HTR-8/SVneo (cell line): ENCODE measurements around the gene RCOR1.

Experiments used
- DNase-seq: peaks from one replicate; pipeline ENCODE4 v3.0.0; 2011; ENCODE audit warnings: low spot score, mixed read lengths; ENCODE audit not compliant: insufficient read length
- FAIRE-seq: peaks from 2 replicates; lab custom pipeline; 2011; peaks lifted over from hg19 to GRCh38; lab: Jason Lieb, UNC

The RCOR1 gene

GRCh38 chr14:102697501-102697900 is 105.1 kb downstream of the RCOR1 start:
- DNase-seq, result no peak
- FAIRE-seq, result no peak

DNA sequence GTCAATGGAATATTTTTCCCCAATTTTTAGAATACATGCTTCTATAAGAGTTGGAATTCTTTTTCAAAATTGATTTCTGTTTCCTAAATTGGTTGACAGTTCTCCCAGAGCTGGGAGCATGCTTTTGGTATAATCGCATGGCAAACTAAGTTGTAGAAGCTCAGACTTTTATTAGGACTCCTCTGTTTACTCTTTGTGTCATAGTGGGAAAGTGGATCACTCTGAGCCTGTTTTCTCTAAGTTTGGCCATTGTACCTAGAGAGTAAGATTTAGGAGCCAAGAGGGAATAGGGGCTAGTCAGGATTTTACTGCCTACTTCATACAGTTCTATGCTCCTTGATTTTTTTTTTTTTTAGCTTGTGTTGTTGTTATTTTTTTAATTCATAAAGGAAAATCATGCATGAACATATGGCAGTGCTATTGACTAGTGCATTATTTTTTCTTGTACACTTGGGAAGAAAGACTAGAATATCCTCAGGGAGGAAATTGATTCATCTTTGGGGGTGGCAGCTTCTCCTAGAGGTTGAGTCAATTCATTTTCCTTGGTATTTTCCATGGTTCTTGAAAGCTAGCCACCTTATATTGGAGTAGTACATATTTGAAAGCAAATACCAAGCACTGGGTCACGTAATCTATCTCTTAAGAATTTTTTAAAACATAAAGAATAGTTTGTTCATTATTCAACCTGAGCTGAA is 107.1 kb downstream of the RCOR1 start:
- DNase-seq (no peak), FAIRE-seq (no peak)

- no peak for DNase-seq
- FAIRE-seq, result no peak
Observed at GRCh38 chr14:102708494-102708893, 116.0 kb downstream of the RCOR1 start.

DNA sequence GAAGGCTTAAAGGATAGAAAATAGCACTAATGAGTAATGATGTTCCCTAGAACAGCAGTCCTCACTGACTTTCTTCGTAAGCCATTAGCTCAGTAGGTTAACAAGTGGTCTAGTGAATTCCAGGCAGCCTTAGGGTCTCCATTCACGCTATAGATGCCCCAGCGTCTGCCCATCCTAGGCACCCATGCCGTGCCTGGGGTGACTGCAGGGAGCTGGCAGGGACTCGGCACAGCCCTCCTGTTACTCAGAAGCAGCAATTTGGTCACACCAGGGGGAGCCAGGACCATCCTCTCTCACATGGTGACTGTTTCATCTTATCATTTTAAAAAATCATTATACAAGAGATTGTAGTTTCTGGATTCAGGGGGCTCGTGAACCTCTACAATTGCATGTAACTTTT is 118.8 kb downstream of the RCOR1 start:
- FAIRE-seq (no peak), DNase-seq (no peak)

DNA sequence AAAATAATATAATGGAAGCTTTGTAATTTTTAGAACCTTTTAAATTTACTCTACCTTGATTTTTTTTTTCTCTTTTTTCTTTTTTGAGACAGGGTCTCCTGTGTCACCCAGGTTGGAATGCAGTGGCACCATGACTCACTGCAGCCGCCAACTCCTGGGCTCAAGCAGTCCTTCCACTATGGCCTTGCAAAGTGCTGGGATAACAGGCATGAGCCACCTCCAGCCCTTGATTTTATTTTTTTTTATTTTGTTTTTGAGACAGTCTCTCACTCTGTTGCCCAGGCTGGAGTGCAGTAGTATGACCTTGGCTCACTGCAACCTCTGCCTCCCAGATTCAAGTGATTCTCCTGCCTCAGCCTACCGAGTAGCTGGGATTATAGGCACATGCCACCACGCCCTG is 119.5 kb downstream of the RCOR1 start:
- no peak for DNase-seq

GRCh38 chr14:102717276-102717675 is 124.8 kb downstream of the RCOR1 start:
- no peak for DNase-seq

More for the DNA sequence above, 119.5 kb downstream of the RCOR1 start:
- no peak for FAIRE-seq

DNA sequence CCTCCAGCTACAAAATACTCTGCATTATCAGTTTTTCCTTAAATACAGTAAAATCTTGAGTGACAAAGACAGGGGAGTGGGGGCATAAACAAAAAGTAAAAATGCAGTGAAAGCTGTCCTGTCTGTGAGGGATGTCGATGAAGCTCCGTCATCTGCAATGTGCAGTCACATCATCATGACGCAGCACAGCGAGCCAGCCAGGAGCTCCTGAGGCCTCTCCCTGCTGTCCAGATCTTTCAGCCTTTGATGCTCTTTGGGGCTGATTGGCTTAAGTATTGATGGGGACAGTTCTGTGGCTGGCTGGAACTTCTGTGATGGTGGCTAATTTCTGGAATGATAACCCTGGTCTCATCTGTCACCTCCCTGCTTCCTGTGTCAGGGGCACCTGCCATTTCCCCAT is 130.2 kb downstream of the RCOR1 start:
- no peak for FAIRE-seq

More at GRCh38 chr14:102717276-102717675, 124.8 kb downstream of the RCOR1 start:
- no peak for FAIRE-seq

GRCh38 chr14:102723650-102724049 is 131.2 kb downstream of the RCOR1 start:
- FAIRE-seq, result no peak

More for the DNA sequence above, 130.2 kb downstream of the RCOR1 start:
- DNase-seq, result no peak

DNA sequence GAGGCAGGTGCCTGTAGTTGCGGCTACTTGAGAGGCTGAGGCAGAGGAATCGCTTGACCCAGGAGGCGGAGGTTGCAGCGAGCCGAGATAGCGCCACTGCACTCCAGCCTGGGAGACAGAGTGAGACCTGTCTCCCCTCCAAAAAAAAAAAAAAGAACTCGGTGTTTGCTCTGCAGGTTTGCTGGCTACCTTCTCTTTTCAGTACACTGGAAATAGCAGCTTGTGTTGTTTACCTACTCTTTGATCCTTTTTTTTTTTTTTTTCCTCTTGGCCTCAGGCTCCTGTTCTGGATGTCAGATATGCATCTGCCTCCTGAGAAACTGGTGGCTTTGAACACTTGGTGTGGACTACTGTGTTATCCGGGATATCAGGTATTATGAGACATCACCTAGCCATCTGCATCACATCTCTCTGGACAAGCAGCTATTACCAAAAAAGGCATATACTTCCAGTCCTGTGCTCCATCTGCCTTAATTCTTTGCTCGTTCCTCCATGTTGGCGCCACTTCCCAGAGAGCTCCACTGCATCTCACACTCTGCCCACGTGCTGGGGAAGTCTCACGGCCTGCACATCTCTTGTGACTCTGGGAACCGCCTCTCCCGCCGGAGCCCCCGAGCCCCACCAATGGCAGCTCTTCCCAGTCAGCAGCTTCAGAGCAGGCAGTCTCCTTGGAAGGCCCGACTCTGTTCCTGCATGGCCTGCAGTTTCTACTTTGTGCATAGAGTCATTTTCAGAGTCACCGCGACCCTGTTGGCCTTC is 133.9 kb downstream of the RCOR1 start:
- FAIRE-seq (no peak), DNase-seq (no peak)

More at GRCh38 chr14:102723650-102724049, 131.2 kb downstream of the RCOR1 start:
- DNase-seq, result no peak

DNA sequence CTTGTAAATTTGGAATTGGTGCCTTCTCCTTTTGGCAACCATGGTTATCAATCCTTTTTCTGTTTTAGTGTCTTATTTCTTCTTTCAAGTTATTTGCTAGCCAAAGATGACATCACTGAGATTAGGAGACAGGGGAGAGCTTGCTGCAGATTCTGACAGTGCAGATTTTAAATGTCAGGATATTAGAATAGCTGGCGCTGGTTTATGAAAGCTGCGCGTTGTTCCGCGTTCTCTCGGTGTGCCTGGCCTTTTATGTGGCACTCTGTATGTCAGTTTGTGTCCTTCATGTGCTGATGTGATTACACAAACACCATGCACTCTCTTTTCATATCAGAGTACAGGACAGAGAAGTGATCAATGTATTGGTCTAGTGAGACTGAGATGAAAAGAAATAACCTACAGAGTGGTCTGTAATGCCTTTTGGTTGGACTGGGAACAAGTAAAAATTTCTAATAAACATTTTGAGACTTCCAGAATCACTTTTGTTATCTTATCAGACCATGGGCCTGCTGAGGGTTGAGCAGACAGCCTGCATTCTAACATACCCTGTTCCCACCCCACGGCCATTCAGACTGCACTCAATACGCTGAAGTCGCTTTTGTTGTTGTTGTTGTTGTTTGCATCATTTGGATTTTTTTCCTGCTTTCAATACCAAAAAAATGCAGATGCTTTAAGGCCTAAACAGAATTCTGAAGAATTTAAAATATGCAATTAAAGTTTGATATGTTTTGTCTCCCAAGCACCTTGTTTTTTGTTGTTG is 135.1 kb downstream of the RCOR1 start:
- no peak for DNase-seq
- FAIRE-seq, result no peak

GRCh38 chr14:102728501-102728900 is 136.1 kb downstream of the RCOR1 start:
- DNase-seq, result no peak
- FAIRE-seq, result no peak

- no peak for DNase-seq
- peak; percentile 23 for FAIRE-seq
Observed at GRCh38 chr14:102729268-102729667, 136.8 kb downstream of the RCOR1 start.

DNA sequence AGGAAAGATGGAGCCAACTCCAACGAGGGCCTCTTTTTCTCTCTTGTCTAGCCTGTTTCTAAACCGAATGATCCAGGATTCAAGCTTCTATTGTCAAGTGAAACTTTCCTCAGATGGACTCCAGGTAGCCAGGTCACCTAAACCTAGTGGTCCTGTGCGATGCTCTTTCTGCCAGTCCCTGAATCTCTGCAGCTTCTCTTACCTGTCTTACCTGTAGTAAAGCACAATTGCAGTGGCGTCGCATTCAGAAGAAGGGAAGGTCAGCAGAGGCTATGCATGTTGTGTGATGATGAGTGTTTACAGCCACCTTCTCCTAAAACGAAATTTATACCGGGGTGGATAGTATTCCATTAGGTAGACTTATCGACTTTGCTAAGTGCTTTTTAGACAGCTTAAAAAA is 137.4 kb downstream of the RCOR1 start:
- DNase-seq, result no peak
- no peak for FAIRE-seq

- FAIRE-seq (no peak), DNase-seq (no peak)
Observed at GRCh38 chr14:102731101-102731870, 138.8 kb downstream of the RCOR1 start.

DNA sequence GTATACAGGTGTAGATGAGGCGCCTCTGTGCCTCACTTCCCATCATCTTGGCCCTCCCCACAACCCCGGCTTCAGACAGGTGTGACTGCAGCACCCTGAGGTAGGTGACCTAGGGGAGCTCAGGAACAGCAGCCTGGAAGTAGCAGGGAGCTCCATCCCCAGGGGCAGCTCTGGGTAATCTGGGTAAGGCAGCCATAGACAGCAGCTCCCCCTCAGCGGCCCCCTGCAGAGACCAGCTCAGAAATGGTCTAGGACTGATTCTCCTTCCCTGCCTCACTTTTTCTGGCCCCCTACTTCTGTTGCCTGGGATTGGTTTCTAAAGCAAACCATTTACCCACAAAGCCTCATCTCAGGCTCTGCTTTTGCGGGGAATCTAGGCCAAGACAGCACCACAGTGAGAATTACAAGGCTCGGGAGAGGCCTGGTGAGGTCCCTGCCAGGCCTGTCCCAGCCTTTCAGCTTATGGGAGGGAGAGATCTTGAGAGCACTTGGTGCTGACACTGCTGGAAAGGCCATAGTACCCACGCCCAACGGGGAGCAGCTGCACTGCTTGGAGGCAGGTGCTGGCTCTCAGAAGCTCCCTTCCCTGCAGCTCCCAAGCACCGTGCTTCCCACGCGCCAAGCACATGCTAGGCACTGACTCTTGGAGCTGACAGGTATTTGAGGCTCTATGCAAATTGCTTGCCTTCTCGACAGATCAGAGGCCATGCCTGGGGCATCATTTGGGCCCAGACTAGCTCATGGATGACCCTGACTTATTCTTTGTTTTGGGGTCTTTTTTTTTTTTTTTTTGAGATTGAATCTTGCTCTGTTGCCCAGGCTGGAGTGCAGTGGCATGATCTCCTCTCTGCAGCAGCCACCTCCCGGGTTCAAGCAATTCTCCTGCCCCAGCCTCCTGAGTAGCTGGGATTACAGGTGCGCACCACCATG is 139.7 kb downstream of the RCOR1 start:
- FAIRE-seq, result no peak
- no peak for DNase-seq

- DNase-seq (no peak), FAIRE-seq (no peak)
Observed at GRCh38 chr14:102732924-102733323, 140.5 kb downstream of the RCOR1 start.

DNA sequence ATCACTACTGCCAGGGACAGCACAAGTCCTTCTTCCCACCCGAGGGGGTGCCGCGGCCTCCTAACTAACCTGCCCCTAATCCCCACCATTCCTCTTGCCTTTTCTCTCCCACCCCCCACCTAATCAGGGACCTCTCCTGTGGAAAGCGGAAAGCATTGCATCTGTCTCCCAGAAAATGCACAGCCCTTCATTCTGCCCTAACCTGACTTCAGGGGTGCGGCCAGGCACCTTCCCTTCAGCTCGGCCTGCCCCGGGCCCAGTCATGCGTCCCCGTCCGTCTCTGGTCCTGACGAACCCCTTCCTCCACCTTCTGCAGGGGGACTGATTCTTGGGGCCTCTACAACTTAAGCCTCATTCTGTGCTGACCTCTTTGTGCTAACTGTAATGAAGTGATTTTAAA is 140.9 kb downstream of the RCOR1 start:
- DNase-seq, result no peak
- FAIRE-seq, result no peak

- DNase-seq (no peak), FAIRE-seq (no peak)
Observed at GRCh38 chr14:102734436-102734835, 142.0 kb downstream of the RCOR1 start.

- DNase-seq (no peak), FAIRE-seq (no peak)
Observed at GRCh38 chr14:102736956-102737355, 144.5 kb downstream of the RCOR1 start.
